OCI-LY1 (cell line): ENCODE data around the gene KIF25.

ENCODE experiments used
- EZH2 ChIP-seq: fragments of 200-600 bp; sonication (generic), shearing (Covaris generic); IDR thresholded peaks from 2 replicates; pipeline ENCODE4 v1.8.0; 2017; ENCODE audit warnings: borderline replicate concordance, mixed run types, mild to moderate bottlenecking, antibody characterized with exemption, low read length, moderate library complexity, mixed read lengths
- TF ChIP-seq, protein P1 (sequence below): fragments of 200-600 bp; sonication (generic), shearing (Covaris generic); IDR thresholded peaks from 2 replicates; pipeline ENCODE4 v1.5.1; 2017; ENCODE audit warnings: mild to moderate bottlenecking, antibody characterized with exemption, low read length, moderate library complexity, mixed read lengths

GRCh38 chr6:168051648-168052047 is 54.2 kb downstream of the KIF25 start:
- TF ChIP-seq, protein P1, sequence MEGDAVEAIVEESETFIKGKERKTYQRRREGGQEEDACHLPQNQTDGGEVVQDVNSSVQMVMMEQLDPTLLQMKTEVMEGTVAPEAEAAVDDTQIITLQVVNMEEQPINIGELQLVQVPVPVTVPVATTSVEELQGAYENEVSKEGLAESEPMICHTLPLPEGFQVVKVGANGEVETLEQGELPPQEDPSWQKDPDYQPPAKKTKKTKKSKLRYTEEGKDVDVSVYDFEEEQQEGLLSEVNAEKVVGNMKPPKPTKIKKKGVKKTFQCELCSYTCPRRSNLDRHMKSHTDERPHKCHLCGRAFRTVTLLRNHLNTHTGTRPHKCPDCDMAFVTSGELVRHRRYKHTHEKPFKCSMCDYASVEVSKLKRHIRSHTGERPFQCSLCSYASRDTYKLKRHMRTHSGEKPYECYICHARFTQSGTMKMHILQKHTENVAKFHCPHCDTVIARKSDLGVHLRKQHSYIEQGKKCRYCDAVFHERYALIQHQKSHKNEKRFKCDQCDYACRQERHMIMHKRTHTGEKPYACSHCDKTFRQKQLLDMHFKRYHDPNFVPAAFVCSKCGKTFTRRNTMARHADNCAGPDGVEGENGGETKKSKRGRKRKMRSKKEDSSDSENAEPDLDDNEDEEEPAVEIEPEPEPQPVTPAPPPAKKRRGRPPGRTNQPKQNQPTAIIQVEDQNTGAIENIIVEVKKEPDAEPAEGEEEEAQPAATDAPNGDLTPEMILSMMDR: no peak
- TF ChIP-seq EZH2: no peak
